ENCODE results near the gene MON2.
"Not testable (repeated sequence)": the region's sequence is repeated elsewhere in the genome, so short reads cannot be mapped to it uniquely, and the experiment has no call there.

The MON2 gene

GRCh38 chr12:62466594-62467491 lies at the start of gene MON2:
Gene MON2, plus strand, starts transcription at chr12:62466826. Its CDS starts 382 bp downstream, at chr12:62467208.
- DNase-seq = peak; percentile 69 to 79

GRCh38 chr12:62426089-62426488 lies 40.5 kb upstream of the MON2 start:
- no peak for DNase-seq

GRCh38 chr12:62429457-62429856 lies 37.2 kb upstream of the MON2 start:
- no peak for DNase-seq

- peak; percentile 30 for DNase-seq
Observed at GRCh38 chr12:62434494-62435302, 31.9 kb upstream of the MON2 start.

- peak; percentile 65 to 83 for DNase-seq
Observed at GRCh38 chr12:62435303-62436163, 31.1 kb upstream of the MON2 start.

GRCh38 chr12:62436164-62436503 lies 30.5 kb upstream of the MON2 start:
- no peak for DNase-seq

- DNase-seq = peak; percentile 37 to 49
Observed at GRCh38 chr12:62438098-62438692, 28.4 kb upstream of the MON2 start.

GRCh38 chr12:62446754-62447452 lies 19.7 kb upstream of the MON2 start:
- no peak for DNase-seq

GRCh38 chr12:62448436-62448835 lies 18.2 kb upstream of the MON2 start:
- no peak for DNase-seq

- DNase-seq = not testable (repeated sequence)
Observed at GRCh38 chr12:62455429-62455828, 11.2 kb upstream of the MON2 start.

- no peak for DNase-seq
Observed at GRCh38 chr12:62458626-62459025, 8.0 kb upstream of the MON2 start.

- no peak for DNase-seq
Observed at GRCh38 chr12:62459976-62460375, 6.7 kb upstream of the MON2 start.

GRCh38 chr12:62461171-62461837 lies 5.3 kb upstream of the MON2 start:
- DNase-seq = not testable (repeated sequence)

- not testable (repeated sequence) for DNase-seq
Observed at GRCh38 chr12:62463252-62463651, 3.4 kb upstream of the MON2 start.

- peak; percentile 61 to 70 for DNase-seq
Observed at GRCh38 chr12:62466018-62466593, 520 bp upstream of the MON2 start.

GRCh38 chr12:62468397-62468796 lies 1.8 kb downstream of the MON2 start:
- no peak for DNase-seq

- no peak for DNase-seq
Observed at GRCh38 chr12:62468935-62469334, 2.3 kb downstream of the MON2 start.

- no peak for DNase-seq
Observed at GRCh38 chr12:62469704-62470103, 3.1 kb downstream of the MON2 start.

GRCh38 chr12:62471734-62472133 lies 5.1 kb downstream of the MON2 start:
- no peak for DNase-seq

GRCh38 chr12:62472472-62472871 lies 5.8 kb downstream of the MON2 start:
- DNase-seq = no peak
